ENCODE data around the gene NCKAP5L. TPM values are rescaled to one million over a fixed set of nuclear protein-coding genes. Genes with fewer than 3 reads are reported as not detected.
A peak's percentile ranks its signal among the peaks of the same experiment; 100 is the strongest.

NCKAP5L gene
- total and polyA plus RNA-seq, 2 donors (not counting 1 experiment from before 2014, with no cell fraction given) = 3.9 to 14.2 TPM

DNA sequence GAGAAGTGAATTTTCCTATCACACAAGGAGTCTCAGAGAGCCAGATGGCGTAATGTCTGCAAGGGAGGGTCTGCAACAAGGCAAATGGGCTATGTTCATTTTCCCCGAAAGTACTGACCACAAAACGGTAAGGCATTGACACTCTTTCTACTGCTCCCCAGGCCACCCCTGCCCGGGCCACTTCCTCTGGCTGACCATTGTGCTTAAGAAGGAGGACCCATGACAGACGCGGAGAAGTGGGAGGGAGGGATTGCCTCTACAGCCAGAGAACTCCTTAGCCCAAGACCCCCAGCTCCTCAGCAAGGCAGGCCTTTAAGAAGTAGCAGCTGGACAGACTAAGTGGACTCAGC is 1.2 kb downstream of the NCKAP5L start:
- H4K20me1 ChIP-seq (ENCODE audit: control insufficient read depth, extremely low read depth, insufficient read depth, low read length) = no peaks in the 10 kb centered on the region
- no peaks in the 10 kb centered on the region for H3K9me3 ChIP-seq (ENCODE audit: control insufficient read depth, insufficient read depth, low read depth, low read length)
- peaks cover 41% of the 10 kb centered on the region for H3K79me2 ChIP-seq (ENCODE audit: control insufficient read depth, insufficient read depth, low read length)
- no peak for TF ChIP-seq EZH2 (IDR thresholded peaks at IDR 0.05; ENCODE audit: low read length, missing control alignments)
- TF ChIP-seq, protein P1, sequence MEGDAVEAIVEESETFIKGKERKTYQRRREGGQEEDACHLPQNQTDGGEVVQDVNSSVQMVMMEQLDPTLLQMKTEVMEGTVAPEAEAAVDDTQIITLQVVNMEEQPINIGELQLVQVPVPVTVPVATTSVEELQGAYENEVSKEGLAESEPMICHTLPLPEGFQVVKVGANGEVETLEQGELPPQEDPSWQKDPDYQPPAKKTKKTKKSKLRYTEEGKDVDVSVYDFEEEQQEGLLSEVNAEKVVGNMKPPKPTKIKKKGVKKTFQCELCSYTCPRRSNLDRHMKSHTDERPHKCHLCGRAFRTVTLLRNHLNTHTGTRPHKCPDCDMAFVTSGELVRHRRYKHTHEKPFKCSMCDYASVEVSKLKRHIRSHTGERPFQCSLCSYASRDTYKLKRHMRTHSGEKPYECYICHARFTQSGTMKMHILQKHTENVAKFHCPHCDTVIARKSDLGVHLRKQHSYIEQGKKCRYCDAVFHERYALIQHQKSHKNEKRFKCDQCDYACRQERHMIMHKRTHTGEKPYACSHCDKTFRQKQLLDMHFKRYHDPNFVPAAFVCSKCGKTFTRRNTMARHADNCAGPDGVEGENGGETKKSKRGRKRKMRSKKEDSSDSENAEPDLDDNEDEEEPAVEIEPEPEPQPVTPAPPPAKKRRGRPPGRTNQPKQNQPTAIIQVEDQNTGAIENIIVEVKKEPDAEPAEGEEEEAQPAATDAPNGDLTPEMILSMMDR (conservative IDR thresholded peaks at IDR 0.05 in 1 of 2, IDR thresholded peaks at IDR 0.05 in 1 of 2; ENCODE audit: low read depth in 1 of 2, low read length in 2 of 2) = no peak
- peaks cover 32% of the 10 kb centered on the region for H3K4me1 ChIP-seq (ENCODE audit: control insufficient read depth, extremely low read depth, insufficient read depth, low read length)
- H2AFZ ChIP-seq (ENCODE audit: low read length) = no peak overlapping the region
- H3K27me3 ChIP-seq (ENCODE audit: control insufficient read depth, insufficient read depth, low read length) = no peaks in the 10 kb centered on the region
- H3K36me3 ChIP-seq (ENCODE audit: control insufficient read depth, insufficient read depth, low read length) = peaks cover 2% of the 10 kb centered on the region
- peak overlapping the region; percentile 66 for H3K9ac ChIP-seq (ENCODE audit: insufficient read depth, low read length)
- H3K4me3 ChIP-seq (replicated peaks in 1 of 4; ENCODE audit: control extremely low read depth in 1 of 4, insufficient read depth in 1 of 4, low read depth in 3 of 4, low read length in 4 of 4) = peak overlapping the region; percentile 78 to 93 (median 82)
- peak overlapping the region; percentile 99 for H3K4me2 ChIP-seq (ENCODE audit: extremely low read depth, insufficient read depth, low read length)
- DNase-seq (ENCODE audit: low read depth in 2 of 2) = no peak
- peak overlapping the region; percentile 79 for H3K27ac ChIP-seq (ENCODE audit: insufficient read depth, low read length)

DNA sequence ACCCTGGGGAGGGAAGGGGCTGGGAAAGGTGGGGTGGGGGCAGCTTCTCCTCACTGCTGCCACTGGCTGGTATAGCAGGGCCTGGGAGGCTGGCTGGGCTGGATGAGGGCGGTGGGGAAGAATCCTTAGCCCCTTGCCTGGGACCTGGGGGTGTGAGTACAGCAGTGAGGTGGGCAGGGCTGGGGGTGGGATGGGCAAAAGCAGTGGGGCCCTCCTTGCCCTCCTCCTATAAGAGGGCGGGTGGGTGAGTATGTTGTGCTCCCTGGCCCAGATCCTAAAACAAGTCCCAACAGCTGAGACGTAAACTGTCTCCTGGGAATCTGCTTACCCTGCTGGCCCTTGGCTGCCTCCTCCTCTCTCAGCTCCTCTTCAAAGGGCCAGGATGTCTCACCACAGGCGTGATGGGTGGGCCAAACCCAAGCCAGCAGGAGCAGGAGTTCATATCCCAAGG is 2.2 kb downstream of the NCKAP5L start:
- peaks cover 50% of the 10 kb centered on the region for H3K79me2 ChIP-seq (ENCODE audit: control insufficient read depth, insufficient read depth, low read length)
- no peaks in the 10 kb centered on the region for H3K27me3 ChIP-seq (ENCODE audit: control insufficient read depth, insufficient read depth, low read length)
- peaks cover 2% of the 10 kb centered on the region for H3K36me3 ChIP-seq (ENCODE audit: control insufficient read depth, insufficient read depth, low read length)
- peak in 1 of 2 donors; percentile 60 for DNase-seq (ENCODE audit: low read depth in 2 of 2)
- no peak overlapping the region for H2AFZ ChIP-seq (ENCODE audit: low read length)
- H3K9me3 ChIP-seq (ENCODE audit: control insufficient read depth, insufficient read depth, low read depth, low read length) = no peaks in the 10 kb centered on the region
- H3K4me3 ChIP-seq (replicated peaks in 1 of 4; ENCODE audit: control extremely low read depth in 1 of 4, insufficient read depth in 1 of 4, low read depth in 3 of 4, low read length in 4 of 4) = peak overlapping the region in 2 of 4 experiments; percentile 78 to 93
- H4K20me1 ChIP-seq (ENCODE audit: control insufficient read depth, extremely low read depth, insufficient read depth, low read length) = no peaks in the 10 kb centered on the region
- peak overlapping the region; percentile 36 for H3K9ac ChIP-seq (ENCODE audit: insufficient read depth, low read length)
- peak overlapping the region; percentile 79 for H3K27ac ChIP-seq (ENCODE audit: insufficient read depth, low read length)
- no peak for TF ChIP-seq EZH2 (IDR thresholded peaks at IDR 0.05; ENCODE audit: low read length, missing control alignments)
- TF ChIP-seq, protein P1 (conservative IDR thresholded peaks at IDR 0.05 in 1 of 2, IDR thresholded peaks at IDR 0.05 in 1 of 2; ENCODE audit: low read depth in 1 of 2, low read length in 2 of 2) = no peak
- H3K4me1 ChIP-seq (ENCODE audit: control insufficient read depth, extremely low read depth, insufficient read depth, low read length) = peaks cover 32% of the 10 kb centered on the region
- peak overlapping the region; percentile 99 for H3K4me2 ChIP-seq (ENCODE audit: extremely low read depth, insufficient read depth, low read length)

DNA sequence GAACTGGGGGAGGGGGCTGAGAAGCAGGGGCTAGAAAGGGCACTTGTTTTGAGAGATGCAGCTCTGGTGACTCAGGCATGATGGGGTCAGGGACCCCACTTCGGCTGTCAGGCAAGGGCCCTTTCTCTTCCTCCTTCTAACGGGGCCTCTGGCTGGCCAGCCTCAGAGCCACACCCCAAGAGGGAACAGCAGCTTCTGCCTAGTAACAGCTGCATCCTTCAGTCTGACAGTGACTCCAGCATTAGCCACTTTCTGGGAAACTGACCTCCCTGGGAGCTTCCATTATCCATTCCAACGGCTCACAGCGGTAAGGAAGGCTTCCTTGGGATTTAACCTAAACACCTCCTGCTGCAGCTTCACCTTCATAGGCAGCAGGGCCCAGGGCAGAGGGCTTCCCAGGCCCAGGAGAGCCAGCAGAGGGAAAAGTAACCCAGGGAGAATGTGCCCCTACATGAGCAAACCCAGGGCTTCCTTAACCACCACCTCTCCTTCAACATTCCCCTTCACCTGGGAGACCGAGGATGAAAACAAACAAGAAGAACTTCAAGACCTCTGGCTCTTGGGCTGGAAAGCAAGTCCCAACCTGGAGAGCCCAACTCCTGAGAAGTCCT is 2.7 kb downstream of the NCKAP5L start:
- peak overlapping the region; percentile 36 for H3K9ac ChIP-seq (ENCODE audit: insufficient read depth, low read length)

More for the DNA sequence above, 2.7 kb downstream of the NCKAP5L start:
- no peak for TF ChIP-seq EZH2 (IDR thresholded peaks at IDR 0.05; ENCODE audit: low read length, missing control alignments)
- TF ChIP-seq, protein P1 (conservative IDR thresholded peaks at IDR 0.05 in 1 of 2, IDR thresholded peaks at IDR 0.05 in 1 of 2; ENCODE audit: low read depth in 1 of 2, low read length in 2 of 2) = no peak
- Histone ChIP-seq H3K9me3 (ENCODE audit: control insufficient read depth, insufficient read depth, low read depth, low read length) (no peaks in the 10 kb centered on the region), H3K27me3 (ENCODE audit: control insufficient read depth, insufficient read depth, low read length) (no peaks in the 10 kb centered on the region), H4K20me1 (ENCODE audit: control insufficient read depth, extremely low read depth, insufficient read depth, low read length) (no peaks in the 10 kb centered on the region), H3K4me3 (replicated peaks in 1 of 4; ENCODE audit: control extremely low read depth in 1 of 4, insufficient read depth in 1 of 4, low read depth in 3 of 4, low read length in 4 of 4) (peak overlapping the region in 2 of 4 experiments; percentile 25 to 93), H3K4me1 (ENCODE audit: control insufficient read depth, extremely low read depth, insufficient read depth, low read length) (peaks cover 32% of the 10 kb centered on the region), H3K79me2 (ENCODE audit: control insufficient read depth, insufficient read depth, low read length) (peaks cover 53% of the 10 kb centered on the region), H3K27ac (ENCODE audit: insufficient read depth, low read length) (peak overlapping the region; percentile 79), H3K36me3 (ENCODE audit: control insufficient read depth, insufficient read depth, low read length) (peaks cover 2% of the 10 kb centered on the region), H2AFZ (ENCODE audit: low read length) (no peak overlapping the region), H3K4me2 (ENCODE audit: extremely low read depth, insufficient read depth, low read length) (peak overlapping the region; percentile 72)
- DNase-seq (ENCODE audit: low read depth in 2 of 2) = peak; percentile 65 to 67

All from fibroblast of lung (primary cell).